Measurements from ENCODE around the gene B3GNT8.

DNA sequence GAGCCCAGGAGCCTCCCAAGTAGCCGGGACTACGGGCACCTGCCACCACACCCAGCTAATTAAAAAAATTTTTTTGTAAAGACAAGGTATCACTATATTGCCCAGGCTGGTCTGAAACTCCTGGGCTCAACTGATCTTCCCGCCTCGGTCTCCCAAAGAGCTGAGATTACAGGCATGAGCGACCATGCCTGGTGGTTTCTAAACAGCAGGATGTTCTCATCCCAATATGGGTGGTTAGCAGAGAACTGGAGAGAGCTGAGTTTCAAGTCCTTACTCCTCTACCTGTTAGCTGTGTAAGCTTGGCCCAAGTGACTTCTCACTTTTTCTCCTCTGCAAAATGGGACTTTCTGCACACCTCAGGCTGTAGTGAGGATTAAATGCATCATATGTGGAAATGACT is 42.8 kb downstream of the B3GNT8 start:
- TF ChIP-seq, protein P1, sequence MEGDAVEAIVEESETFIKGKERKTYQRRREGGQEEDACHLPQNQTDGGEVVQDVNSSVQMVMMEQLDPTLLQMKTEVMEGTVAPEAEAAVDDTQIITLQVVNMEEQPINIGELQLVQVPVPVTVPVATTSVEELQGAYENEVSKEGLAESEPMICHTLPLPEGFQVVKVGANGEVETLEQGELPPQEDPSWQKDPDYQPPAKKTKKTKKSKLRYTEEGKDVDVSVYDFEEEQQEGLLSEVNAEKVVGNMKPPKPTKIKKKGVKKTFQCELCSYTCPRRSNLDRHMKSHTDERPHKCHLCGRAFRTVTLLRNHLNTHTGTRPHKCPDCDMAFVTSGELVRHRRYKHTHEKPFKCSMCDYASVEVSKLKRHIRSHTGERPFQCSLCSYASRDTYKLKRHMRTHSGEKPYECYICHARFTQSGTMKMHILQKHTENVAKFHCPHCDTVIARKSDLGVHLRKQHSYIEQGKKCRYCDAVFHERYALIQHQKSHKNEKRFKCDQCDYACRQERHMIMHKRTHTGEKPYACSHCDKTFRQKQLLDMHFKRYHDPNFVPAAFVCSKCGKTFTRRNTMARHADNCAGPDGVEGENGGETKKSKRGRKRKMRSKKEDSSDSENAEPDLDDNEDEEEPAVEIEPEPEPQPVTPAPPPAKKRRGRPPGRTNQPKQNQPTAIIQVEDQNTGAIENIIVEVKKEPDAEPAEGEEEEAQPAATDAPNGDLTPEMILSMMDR (conservative IDR thresholded peaks at IDR 0.05), result no peak
- no peak for TF ChIP-seq EZH2 (IDR thresholded peaks at IDR 0.05; ENCODE audit: low read depth)

Data from PC-9 (cell line).